HG03039 (cell line): ENCODE data around the gene RSBN1L.
"Not testable (repeated sequence)": the region's sequence is repeated elsewhere in the genome, so short reads cannot be mapped to it uniquely, and the experiment has no call there.

ENCODE experiments used
- ATAC-seq: cut with Tn5 transposase; IDR thresholded peaks from one replicate; pipeline ENCODE4 v1.9.1; 2021; ENCODE audit warnings: mild to moderate bottlenecking, moderate library complexity; ENCODE audit not compliant: unreplicated experiment

RSBN1L gene

DNA sequence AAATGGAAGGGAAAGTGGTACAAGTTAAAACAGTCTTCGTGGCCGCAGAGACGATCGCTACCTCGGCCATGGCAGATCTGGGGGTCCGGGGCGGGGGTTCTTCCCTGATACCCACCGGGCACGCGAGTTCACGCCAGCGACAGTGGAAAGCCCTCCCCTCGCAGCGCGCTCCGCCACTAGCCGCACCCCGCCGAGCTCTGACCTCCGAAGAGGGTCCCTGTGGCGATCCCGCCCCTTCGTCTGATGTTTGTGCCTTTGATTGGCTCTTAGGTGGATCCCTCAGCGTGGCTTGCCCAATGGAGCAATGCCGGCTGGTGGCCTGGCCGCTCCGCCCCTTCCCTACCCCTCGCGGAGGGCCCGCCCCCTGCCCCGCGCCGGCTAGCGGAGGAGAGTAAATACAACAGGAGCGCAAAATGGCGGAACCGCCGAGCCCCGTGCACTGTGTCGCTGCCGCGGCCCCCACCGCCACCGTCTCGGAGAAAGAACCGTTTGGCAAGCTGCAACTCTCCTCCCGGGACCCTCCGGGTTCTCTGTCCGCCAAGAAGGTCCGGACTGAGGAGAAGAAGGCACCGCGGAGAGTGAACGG is at the start of gene RSBN1L:
Gene RSBN1L, plus strand, starts transcription at position 403 of the 586 bp plus-strand sequence. Its CDS starts 11 bp downstream, at position 414.
- peak; percentile 93 for ATAC-seq

DNA sequence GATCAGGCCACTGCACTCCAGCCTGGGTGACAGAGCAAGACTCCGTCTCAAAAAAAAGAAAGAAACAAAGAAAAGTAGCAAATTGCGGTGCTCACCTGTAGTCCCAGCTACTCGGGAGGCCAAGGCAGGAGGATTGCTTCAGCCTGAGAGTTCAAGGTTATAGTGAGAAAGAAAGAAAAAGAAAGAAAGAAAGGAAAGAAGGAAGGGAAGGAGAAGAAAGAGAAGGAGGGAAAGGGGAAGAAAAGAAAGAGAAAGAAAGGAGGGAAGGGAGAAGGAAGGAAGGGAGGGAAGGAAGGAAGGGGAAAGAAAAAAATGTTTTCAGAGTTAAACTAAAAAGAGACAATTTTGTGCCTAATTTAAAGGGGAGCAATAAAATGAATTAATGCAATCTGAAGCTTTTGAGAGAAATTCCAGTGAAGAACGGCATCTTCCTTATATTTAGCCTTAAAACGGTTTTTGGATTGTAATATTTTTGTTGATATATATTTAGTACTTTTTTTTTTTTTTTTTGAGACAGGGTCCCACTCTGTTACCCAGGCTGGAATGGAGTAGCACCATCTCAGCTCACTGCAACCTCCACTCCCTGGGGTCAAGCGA is 47.4 kb upstream of the RSBN1L start:
- no peak for ATAC-seq

GRCh38 chr7:77649716-77650349 is 46.4 kb upstream of the RSBN1L start:
- no peak for ATAC-seq

- no peak for ATAC-seq
Observed at GRCh38 chr7:77651575-77652162, 44.6 kb upstream of the RSBN1L start.

GRCh38 chr7:77652826-77653225 is 43.4 kb upstream of the RSBN1L start:
- ATAC-seq = not testable (repeated sequence)

- ATAC-seq = no peak
Observed at GRCh38 chr7:77653572-77653971, 42.7 kb upstream of the RSBN1L start.

DNA sequence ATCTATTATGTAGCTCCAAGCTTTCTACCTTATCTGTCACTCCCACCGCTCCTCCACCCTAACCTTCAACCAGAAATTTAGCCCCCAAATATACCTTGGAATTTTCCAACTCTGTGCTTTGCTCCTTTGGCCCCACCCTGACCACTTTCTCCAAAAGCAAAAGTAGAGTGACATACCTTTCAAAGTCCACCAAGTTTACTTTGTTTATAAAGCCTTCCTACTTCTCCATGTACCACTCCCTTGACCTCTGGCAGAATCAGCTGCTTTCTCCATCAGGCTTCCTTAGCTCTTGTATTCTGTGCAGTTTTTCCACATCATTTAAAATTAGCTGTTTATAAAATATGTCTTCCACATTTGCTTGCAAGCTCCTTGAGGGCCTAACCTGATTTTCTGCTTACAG is 40.9 kb upstream of the RSBN1L start:
- no peak for ATAC-seq

GRCh38 chr7:77655836-77656455 is 40.3 kb upstream of the RSBN1L start:
- no peak for ATAC-seq

DNA sequence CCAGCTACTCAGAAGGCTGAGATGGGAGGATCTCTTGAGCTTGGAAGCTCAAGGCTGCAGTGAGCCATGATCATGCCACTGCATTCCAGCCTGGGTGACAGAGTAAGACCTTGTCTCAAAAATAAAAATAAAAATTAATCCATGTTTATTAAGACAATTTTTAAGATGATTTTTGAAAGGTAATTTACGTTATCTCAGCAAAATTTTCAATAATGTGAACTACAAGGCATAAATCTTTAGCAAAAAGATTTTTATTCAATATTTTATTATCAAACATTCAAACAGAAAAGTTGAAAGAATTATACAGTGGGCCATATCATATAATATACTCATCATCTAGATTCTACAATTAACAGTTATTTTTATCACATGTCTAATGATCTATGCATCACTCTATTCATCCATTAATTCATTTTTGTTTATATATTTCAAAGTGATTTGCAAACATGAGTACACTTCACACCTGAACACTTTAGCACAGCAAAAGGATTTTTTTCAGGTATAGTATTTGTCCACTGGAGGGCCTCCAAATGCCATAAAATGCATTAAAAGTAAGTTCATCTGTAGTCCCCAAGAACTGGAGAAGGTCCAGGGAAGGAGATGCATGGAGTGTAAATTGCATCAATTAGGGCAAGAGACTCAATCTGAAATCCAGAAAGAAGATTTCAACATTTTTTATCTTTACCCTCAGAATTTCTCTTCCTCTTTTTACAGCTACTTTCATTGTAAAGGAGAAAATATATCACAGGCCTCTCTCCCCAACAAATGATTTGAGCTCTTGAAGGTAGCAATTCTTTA is 38.6 kb upstream of the RSBN1L start:
- no peak for ATAC-seq

GRCh38 chr7:77658928-77659327 is 37.3 kb upstream of the RSBN1L start:
- ATAC-seq = no peak

GRCh38 chr7:77661816-77662215 is 34.4 kb upstream of the RSBN1L start:
- ATAC-seq = no peak

- ATAC-seq = no peak
Observed at GRCh38 chr7:77662869-77663268, 33.4 kb upstream of the RSBN1L start.

GRCh38 chr7:77664715-77665114 is 31.5 kb upstream of the RSBN1L start:
- ATAC-seq = no peak

GRCh38 chr7:77665161-77665560 is 31.1 kb upstream of the RSBN1L start:
- no peak for ATAC-seq

GRCh38 chr7:77667459-77668086 is 28.7 kb upstream of the RSBN1L start:
- no peak for ATAC-seq

- peak; percentile 66 for ATAC-seq
Observed at GRCh38 chr7:77674878-77675277, 21.4 kb upstream of the RSBN1L start.

DNA sequence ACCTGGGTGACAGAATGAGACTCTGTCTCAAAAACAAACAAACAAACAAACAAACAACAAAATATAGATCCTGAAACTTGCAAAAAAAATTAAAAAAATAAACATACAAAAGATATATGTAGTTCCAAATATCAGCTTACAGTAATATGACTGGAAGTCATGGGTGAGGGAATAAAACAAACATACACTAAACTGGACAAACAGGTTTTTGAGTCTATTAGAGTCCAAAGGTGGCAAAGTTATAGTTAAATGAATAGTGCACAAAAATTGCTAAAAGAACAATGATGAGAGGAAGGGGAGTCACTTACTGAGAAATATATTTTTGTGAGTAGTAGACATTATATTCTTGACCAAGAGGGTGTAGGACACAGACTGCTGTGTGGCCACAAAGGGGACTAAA is 16.7 kb upstream of the RSBN1L start:
- ATAC-seq = no peak

GRCh38 chr7:77680266-77680665 is 16.0 kb upstream of the RSBN1L start:
- ATAC-seq = no peak

- ATAC-seq = no peak
Observed at GRCh38 chr7:77684030-77684429, 12.2 kb upstream of the RSBN1L start.

DNA sequence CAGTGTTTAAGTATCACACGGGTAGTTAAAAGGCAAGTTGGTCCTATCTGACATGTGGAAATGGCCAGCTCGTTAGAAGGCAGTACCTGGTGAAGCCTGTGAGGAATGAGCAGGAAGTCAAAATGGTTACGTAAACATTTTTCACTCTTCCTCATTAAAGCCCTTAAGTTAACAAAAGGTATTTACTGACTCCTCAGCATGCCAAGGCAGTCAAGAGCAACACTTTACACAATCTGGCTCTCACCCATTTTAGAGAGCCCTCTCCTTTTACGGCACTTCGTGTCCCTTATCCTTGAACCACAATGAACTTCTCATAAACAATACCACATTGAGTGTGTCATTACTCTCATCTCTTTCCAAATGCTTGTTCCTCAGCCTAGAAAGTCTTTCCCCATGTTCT is 11.0 kb upstream of the RSBN1L start:
- no peak for ATAC-seq
